Activated CD4-positive, alpha-beta memory T cell treated with anti-CD3 and anti-CD28 coated beads for 36 hours (primary cell): Measurements from ENCODE around the gene ZMYM4. TPM values are rescaled to one million over a fixed set of nuclear protein-coding genes. Genes with fewer than 3 reads are reported as not detected.
"Not testable (repeated sequence)": the region's sequence is repeated elsewhere in the genome, so short reads cannot be mapped to it uniquely, and the experiment has no call there.

Source experiments
- CTCF ChIA-PET: fragments of 350-600 bp; sonication (Branson Sonifier 250); formaldehyde crosslinking; loops from one replicate; lab custom pipeline; 2021; ENCODE audit warnings: antibody characterized with exemption, inconsistent platforms; lab: Charles Lee
- POLR2A ChIA-PET: fragments of 350-600 bp; sonication (Branson Sonifier 250); formaldehyde crosslinking; loops from one replicate; lab custom pipeline; 2021; ENCODE audit warnings: antibody characterized with exemption; lab: Charles Lee
- DNase-seq: peaks from one replicate; pipeline ENCODE4 v3.0.0-alpha.2; 2020
- H3K27ac Mint-ChIP-seq: one replicate; pipeline ENCODE4 v1.8.0; 2021; ENCODE audit warnings: mixed read lengths
- H3K27me3 Mint-ChIP-seq: one replicate; pipeline ENCODE4 v1.8.0; 2021; ENCODE audit warnings: mixed read lengths
- H3K36me3 Mint-ChIP-seq: one replicate; pipeline ENCODE4 v1.8.0; 2021; ENCODE audit warnings: mixed read lengths
- H3K4me1 Mint-ChIP-seq: one replicate; pipeline ENCODE4 v1.8.0; 2021; ENCODE audit warnings: low read depth, mixed read lengths
- H3K4me3 Mint-ChIP-seq: one replicate; pipeline ENCODE4 v1.8.0; 2021; ENCODE audit warnings: mild to moderate bottlenecking, mixed read lengths
- H3K9me3 Mint-ChIP-seq: one replicate; pipeline ENCODE4 v1.8.0; 2021; ENCODE audit warnings: mixed read lengths
- intact Hi-C: fragments of 100-400 bp; cut with micrococcal nuclease; formaldehyde crosslinking; loops from one replicate; pipeline ENCODE4 v1.15.1; 2023
- total RNA-seq, 2 experiments: library from RNA; stranded (reverse); gene quantifications; one replicate each; pipeline ENCODE4 v1.2.3, GENCODE V29; 2021

The ZMYM4 gene
- total RNA-seq, 2 experiments from 2014 or later = 27.2 to 27.4 TPM

DNA sequence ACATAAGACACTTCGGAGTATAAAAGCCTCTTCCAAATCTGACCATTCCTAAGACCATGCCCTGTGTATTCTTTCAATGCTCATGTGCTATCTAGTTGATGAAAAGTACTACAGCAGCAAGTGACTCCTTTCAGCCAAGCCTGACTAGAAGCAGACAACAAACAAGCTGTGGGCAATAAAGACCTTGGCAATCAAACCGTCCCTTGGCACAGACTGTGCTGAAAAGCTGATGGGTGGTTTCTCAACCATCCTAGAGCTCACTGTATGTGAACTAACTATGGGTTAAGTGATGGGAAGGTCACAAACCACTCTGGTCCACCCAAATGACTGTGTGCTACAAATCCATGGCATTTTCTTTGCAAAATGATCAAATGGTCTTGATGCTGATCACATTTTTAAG lies 194.7 kb downstream of the ZMYM4 start:
- ChIA-PET POLR2A (no interaction called here), CTCF (interaction anchor here (2.2 kb wide), 1 partner anchor 11 kb away, joined by 17 read pairs; no protein-coding TSS in a partner anchor)
- intact Hi-C loops = no loop called here
- Mint-ChIP-seq H3K27ac (peak overlapping the region; percentile 24), H3K4me3 (no peak overlapping the region), H3K27me3 (no peaks in the 10 kb centered on the region), H3K36me3 (peaks cover 58% of the 10 kb centered on the region), H3K4me1 (peaks cover 26% of the 10 kb centered on the region), H3K9me3 (peaks cover 17% of the 10 kb centered on the region)
- no peak for DNase-seq

DNA sequence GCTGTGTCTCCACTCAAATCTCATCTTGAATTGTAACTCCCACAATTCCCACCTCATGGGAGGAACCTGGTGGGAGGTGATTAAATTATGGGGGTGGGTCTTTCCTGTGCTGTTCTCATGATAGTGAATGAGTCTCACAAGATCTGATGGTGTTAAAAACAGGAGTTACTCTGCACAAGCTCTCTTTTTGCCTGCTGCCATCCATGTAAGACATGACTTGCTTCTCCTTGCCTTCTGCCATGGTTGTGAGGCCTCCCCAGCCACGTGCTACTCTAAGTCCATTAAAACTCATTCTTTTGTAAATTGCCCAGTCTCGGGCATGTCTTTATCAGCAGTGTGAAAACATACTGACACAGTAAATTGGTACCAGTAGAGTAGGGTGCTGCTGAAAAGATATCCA lies 195.2 kb downstream of the ZMYM4 start:
- DNase-seq, POLR2A ChIA-PET, H3K27me3 Mint-ChIP-seq, H3K4me3 Mint-ChIP-seq, intact Hi-C loops: not testable (repeated sequence)
- Mint-ChIP-seq H3K4me1 (peaks cover 30% of the 10 kb centered on the region), H3K27ac (peak overlapping the region; percentile 26), H3K36me3 (peaks cover 62% of the 10 kb centered on the region), H3K9me3 (peaks cover 17% of the 10 kb centered on the region)
- CTCF ChIA-PET = interaction anchor here (2.2 kb wide), 1 partner anchor 12 kb away, joined by 17 read pairs; no protein-coding TSS in a partner anchor

DNA sequence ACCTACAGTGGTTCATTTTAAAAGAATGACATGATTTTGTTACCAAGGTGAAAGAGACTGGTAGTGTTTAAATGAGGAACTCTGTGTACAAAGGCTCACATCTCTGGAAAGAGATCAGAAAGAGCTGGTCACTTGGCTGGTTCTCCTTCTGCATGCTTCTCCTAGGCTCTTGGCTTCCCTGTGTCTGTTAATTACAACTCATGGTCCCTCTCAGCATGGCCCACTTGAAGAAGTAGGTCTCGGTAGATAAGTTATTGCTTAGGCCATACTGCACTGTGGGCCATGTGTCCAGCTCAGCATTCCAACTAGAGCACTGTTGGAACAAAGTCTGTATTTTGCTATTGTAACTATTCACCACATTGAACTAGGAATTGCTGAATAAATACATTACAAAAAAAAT lies 197.6 kb downstream of the ZMYM4 start:
- Mint-ChIP-seq H3K9me3 (peaks cover 17% of the 10 kb centered on the region), H3K27me3 (no peaks in the 10 kb centered on the region), H3K4me1 (peaks cover 30% of the 10 kb centered on the region), H3K36me3 (peaks cover 66% of the 10 kb centered on the region), H3K27ac (no peak overlapping the region), H3K4me3 (no peak overlapping the region)
- intact Hi-C loops = no loop called here
- ChIA-PET POLR2A (no interaction called here), CTCF (interaction anchor here (2.4 to 3.6 kb wide), 2 partner anchors 10 to 15 kb away, joined by 10 to 29 read pairs; no protein-coding TSS in a partner anchor)
- no peak for DNase-seq

GRCh38 chr1:35470977-35471613 lies 202.6 kb downstream of the ZMYM4 start:
- DNase-seq = no peak
- Mint-ChIP-seq H3K27me3 (no peaks in the 10 kb centered on the region), H3K4me1 (peaks cover 8% of the 10 kb centered on the region), H3K4me3 (no peak overlapping the region), H3K36me3 (peaks cover 29% of the 10 kb centered on the region), H3K9me3 (peaks cover under 1% of the 10 kb centered on the region), H3K27ac (no peak overlapping the region)
- ChIA-PET CTCF (interaction anchor here (2.0 kb wide), 1 partner anchor 20 kb away, joined by 10 read pairs; no protein-coding TSS in a partner anchor), POLR2A (no interaction called here)
- intact Hi-C loops = no loop called here

Other genes starting within 250 kb of the ZMYM4 start
- gene ZMYM6, start 236.8 kb upstream of the ZMYM4 start, total RNA-seq = 10 to 100 TPM; 16.3 to 18.0 TPM
- 1 to 10 TPM; 3.6 to 3.9 TPM for gene ZMYM1, start 189.3 kb upstream of the ZMYM4 start, total RNA-seq
- 100 to 1,000 TPM; 259 to 275 TPM for gene SFPQ, start 75.6 kb upstream of the ZMYM4 start, total RNA-seq